GM06990 (cell line): ENCODE data around the gene PGD.
"Not testable (repeated sequence)": the region's sequence is repeated elsewhere in the genome, so short reads cannot be mapped to it uniquely, and the experiment has no call there.

Experiments
- DNase-seq: peaks from one replicate; pipeline ENCODE4 v3.0.0-alpha.2; 2011; ENCODE audit not compliant: insufficient read length; ENCODE audit errors: extremely low read depth
- H3K27me3 ChIP-seq: replicated peaks from 2 replicates; pipeline ENCODE4 v1.6.0; 2011; ENCODE audit warnings: low read length; ENCODE audit not compliant: control insufficient read depth, insufficient read depth
- H3K36me3 ChIP-seq: 2 replicates; pipeline ENCODE4 v1.5.1; 2011; ENCODE audit warnings: low read length; ENCODE audit not compliant: control insufficient read depth, insufficient read depth
- H3K4me3 ChIP-seq: replicated peaks from 2 replicates; pipeline ENCODE4 v1.5.1; 2011; ENCODE audit warnings: low read depth, mild to moderate bottlenecking, control low read depth, low read length
- CTCF ChIP-seq: IDR thresholded peaks from 2 replicates; pipeline ENCODE4 v1.5.1; 2011; ENCODE audit warnings: low read length, control low read depth, mild to moderate bottlenecking, inconsistent platforms; ENCODE audit not compliant: insufficient read depth, poor library complexity, severe bottlenecking

Gene PGD

GRCh38 chr1:10374442-10374860 is 24.4 kb upstream of the PGD start:
- H3K36me3 ChIP-seq = peaks cover 2% of the 10 kb centered on the region
- H3K4me3 ChIP-seq = no peak overlapping the region
- H3K27me3 ChIP-seq = no peaks in the 10 kb centered on the region
- DNase-seq = no peak
- TF ChIP-seq CTCF = no peak

GRCh38 chr1:10377365-10378029 is 21.4 kb upstream of the PGD start:
- H3K27me3 ChIP-seq, H3K36me3 ChIP-seq, H3K4me3 ChIP-seq: not testable (repeated sequence)
- peak; percentile 55 for TF ChIP-seq CTCF
- DNase-seq = peak; percentile 41

GRCh38 chr1:10378081-10378841 is 20.6 kb upstream of the PGD start:
- no peak for TF ChIP-seq CTCF
- Histone ChIP-seq H3K27me3 (no peaks in the 10 kb centered on the region), H3K36me3 (peaks cover 2% of the 10 kb centered on the region), H3K4me3 (no peak overlapping the region)
- DNase-seq = no peak

- no peak for DNase-seq
- no peak for TF ChIP-seq CTCF
- Histone ChIP-seq H3K4me3 (no peak overlapping the region), H3K27me3 (no peaks in the 10 kb centered on the region), H3K36me3 (no peaks in the 10 kb centered on the region; the same call in 1 of the 2 replicates)
Measured at GRCh38 chr1:10379101-10379620, 19.7 kb upstream of the PGD start.

- Histone ChIP-seq H3K36me3 (no peaks in the 10 kb centered on the region; the same call in 1 of the 2 replicates), H3K27me3 (no peaks in the 10 kb centered on the region), H3K4me3 (no peak overlapping the region)
- DNase-seq = no peak
- TF ChIP-seq CTCF = no peak
Measured at GRCh38 chr1:10379676-10380075, 19.2 kb upstream of the PGD start.
